HEK293 (cell line): ENCODE data around the gene CLEC2D.

Experiments used
- CTCF ChIA-PET: fragments of 350-600 bp; formaldehyde crosslinking; extraction: SDS; loops from one replicate; lab custom pipeline; 2021; ENCODE audit warnings: antibody characterized with exemption; lab: Yijun Ruan, JAX
- POLR2A ChIA-PET: fragments of 300-600 bp; formaldehyde crosslinking; extraction: SDS; loops from one replicate; lab custom pipeline; 2020; ENCODE audit warnings: antibody characterized with exemption, inconsistent platforms; lab: Yijun Ruan, JAX
- H3K27ac ChIP-seq: fragments of 200-500 bp; sonication (Bioruptor generic); 2 replicates; pipeline ENCODE4 v1.5.1; 2014; ENCODE audit warnings: low read depth, low read length, control low read depth, inconsistent platforms; ENCODE audit errors: extremely low read depth
- H3K36me3 ChIP-seq, 2 experiments: fragments of 200-500 bp in 1 of 2; sonication (Bioruptor generic) in 1 of 2; 1 replicate in 1 of 2; 2 replicates in 1 of 2; pipeline ENCODE4 v1.5.1; 2014 to 2017; ENCODE audit warnings: inconsistent platforms in 2 of 2, low read length in 2 of 2; ENCODE audit not compliant: control insufficient read depth in 2 of 2, insufficient read depth in 1 of 2
- H3K4me1 ChIP-seq: fragments of 200-500 bp; sonication (Bioruptor generic); 2 replicates; pipeline ENCODE4 v1.5.1; 2014; ENCODE audit warnings: mild to moderate bottlenecking, low read length, inconsistent platforms; ENCODE audit not compliant: control insufficient read depth, insufficient read depth
- H3K4me3 ChIP-seq: 2 replicates; pipeline ENCODE4 v1.5.1; 2011; ENCODE audit warnings: low read depth, mild to moderate bottlenecking, control low read depth, low read length, moderate library complexity
- H3K9me3 ChIP-seq: fragments of 200-500 bp; sonication (Bioruptor generic); 2 replicates; pipeline ENCODE4 v1.5.1; 2014; ENCODE audit warnings: low read depth, low read length, inconsistent platforms; ENCODE audit not compliant: control insufficient read depth, insufficient read depth
- BCL11B ChIP-seq: fragments of 450-650 bp; formaldehyde crosslinking; IDR thresholded peaks from 2 replicates; pipeline ENCODE4 v1.5.1; 2016; ENCODE audit warnings: low read depth, missing biosample characterization, missing genetic modification characterization
- KLF16 ChIP-seq: fragments of 450-650 bp; formaldehyde crosslinking; IDR thresholded peaks from 2 replicates; pipeline ENCODE4 v1.5.1; 2017; ENCODE audit warnings: missing biosample characterization, missing genetic modification characterization
- MEIS1 ChIP-seq: sonication (generic); formaldehyde crosslinking; IDR thresholded peaks from 2 replicates; pipeline ENCODE4 v1.8.1; 2022; ENCODE audit warnings: missing genetic modification reagents, mild to moderate bottlenecking, borderline replicate concordance
- MZF1 ChIP-seq: fragments of 450-650 bp; formaldehyde crosslinking; IDR thresholded peaks from 2 replicates; pipeline ENCODE4 v1.5.1; 2017; ENCODE audit warnings: missing biosample characterization, missing genetic modification characterization, borderline replicate concordance
- PRDM1 ChIP-seq: fragments of 450-650 bp; formaldehyde crosslinking; IDR thresholded peaks from 2 replicates; pipeline ENCODE4; 2016; ENCODE audit warnings: missing biosample characterization, missing genetic modification characterization
- ZBTB21 ChIP-seq: fragments of 450-650 bp; formaldehyde crosslinking; IDR thresholded peaks from 2 replicates; pipeline ENCODE4 v1.5.1; 2017; ENCODE audit warnings: missing biosample characterization, missing genetic modification characterization
- ZFP41 ChIP-seq: fragments of 450-650 bp; formaldehyde crosslinking; IDR thresholded peaks from 2 replicates; pipeline ENCODE4 v1.5.1; 2016; ENCODE audit warnings: missing biosample characterization, missing genetic modification characterization, borderline replicate concordance
- ZNF157 ChIP-seq: fragments of 450-650 bp; formaldehyde crosslinking; IDR thresholded peaks from 2 replicates; pipeline ENCODE4 v1.5.1; 2016; ENCODE audit warnings: missing biosample characterization, missing genetic modification characterization
- ZNF184 ChIP-seq: fragments of 450-650 bp; IDR thresholded peaks from 2 replicates; pipeline ENCODE4 v1.5.1; 2018; ENCODE audit warnings: missing biosample characterization, mild to moderate bottlenecking, missing genetic modification characterization
- ZNF292 ChIP-seq: fragments of 450-650 bp; formaldehyde crosslinking; IDR thresholded peaks from 2 replicates; pipeline ENCODE4 v1.5.1; 2016; ENCODE audit warnings: low read depth, missing biosample characterization, missing genetic modification characterization, borderline replicate concordance
- ZNF354C ChIP-seq: fragments of 450-650 bp; formaldehyde crosslinking; IDR thresholded peaks from 2 replicates; pipeline ENCODE4 v1.5.1; 2016; ENCODE audit warnings: missing biosample characterization, missing genetic modification characterization, low read depth, borderline replicate concordance
- ZNF391 ChIP-seq: fragments of 450-650 bp; formaldehyde crosslinking; IDR thresholded peaks from 2 replicates; pipeline ENCODE4 v1.5.1; 2016; ENCODE audit warnings: low read depth, missing biosample characterization, missing genetic modification characterization, borderline replicate concordance
- ZNF423 ChIP-seq: fragments of 450-650 bp; formaldehyde crosslinking; IDR thresholded peaks from 2 replicates; pipeline ENCODE4 v1.5.1; 2016; ENCODE audit warnings: missing biosample characterization, missing genetic modification characterization
- ZNF473 ChIP-seq: fragments of 450-650 bp; formaldehyde crosslinking; IDR thresholded peaks from 2 replicates; pipeline ENCODE4 v1.5.1; 2017; ENCODE audit warnings: missing biosample characterization, missing genetic modification characterization
- ZNF558 ChIP-seq: fragments of 450-650 bp; formaldehyde crosslinking; IDR thresholded peaks from 2 replicates; pipeline ENCODE4 v1.5.1; 2016; ENCODE audit warnings: missing biosample characterization, missing genetic modification characterization
- ZNF621 ChIP-seq: fragments of 450-650 bp; formaldehyde crosslinking; IDR thresholded peaks from 2 replicates; pipeline ENCODE4 v1.5.1; 2017; ENCODE audit warnings: missing biosample characterization, missing genetic modification characterization
- ZNF785 ChIP-seq: fragments of 450-650 bp; formaldehyde crosslinking; IDR thresholded peaks from 2 replicates; pipeline ENCODE4 v1.5.1; 2016; ENCODE audit warnings: missing biosample characterization, missing genetic modification characterization
- TF ChIP-seq, protein P1 (sequence below): fragments of 450-650 bp; formaldehyde crosslinking; IDR thresholded peaks from 2 replicates; pipeline ENCODE4 v1.5.1; 2016; ENCODE audit warnings: missing biosample characterization, missing genetic modification characterization, borderline replicate concordance
- TF ChIP-seq, protein P2 (sequence below): fragments of 450-650 bp; formaldehyde crosslinking; IDR thresholded peaks from 2 replicates; pipeline ENCODE4 v1.5.1; 2017; ENCODE audit warnings: missing biosample characterization, missing genetic modification characterization
- TF ChIP-seq, protein P3 (sequence below): fragments of 450-650 bp; IDR thresholded peaks from 2 replicates; pipeline ENCODE4 v1.5.1; 2018; ENCODE audit warnings: missing biosample characterization, missing genetic modification characterization

Gene CLEC2D

DNA sequence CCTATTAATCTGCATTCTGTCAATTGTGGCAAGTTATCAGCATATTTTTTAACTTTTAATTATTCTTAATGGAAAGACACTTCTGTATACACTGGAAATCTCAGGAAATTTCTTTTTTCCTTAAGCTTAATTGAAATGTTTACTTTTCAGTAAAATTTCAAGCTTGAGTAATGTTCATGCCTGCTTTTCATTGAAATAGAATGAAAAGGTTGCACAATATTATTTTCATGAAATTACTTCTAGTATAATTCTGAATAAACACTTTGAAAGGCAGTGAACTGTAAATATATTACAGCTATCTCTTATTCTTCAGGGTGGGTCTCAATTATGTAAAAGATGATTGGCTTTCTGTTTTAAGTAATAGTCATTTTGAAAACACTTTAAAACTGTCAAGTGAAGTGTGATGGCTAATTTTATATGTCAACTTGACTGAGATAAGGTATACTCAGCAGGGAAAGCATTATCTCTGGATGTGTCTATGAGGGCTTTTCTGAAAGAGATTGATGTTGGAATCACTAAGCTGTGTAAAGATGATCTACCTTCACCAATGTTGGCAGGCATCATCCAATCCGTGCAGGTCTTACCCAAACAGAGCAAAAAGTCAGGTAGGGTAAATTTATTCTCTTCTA lies 29.9 kb downstream of the CLEC2D start (continued):
- TF ChIP-seq, protein P1, sequence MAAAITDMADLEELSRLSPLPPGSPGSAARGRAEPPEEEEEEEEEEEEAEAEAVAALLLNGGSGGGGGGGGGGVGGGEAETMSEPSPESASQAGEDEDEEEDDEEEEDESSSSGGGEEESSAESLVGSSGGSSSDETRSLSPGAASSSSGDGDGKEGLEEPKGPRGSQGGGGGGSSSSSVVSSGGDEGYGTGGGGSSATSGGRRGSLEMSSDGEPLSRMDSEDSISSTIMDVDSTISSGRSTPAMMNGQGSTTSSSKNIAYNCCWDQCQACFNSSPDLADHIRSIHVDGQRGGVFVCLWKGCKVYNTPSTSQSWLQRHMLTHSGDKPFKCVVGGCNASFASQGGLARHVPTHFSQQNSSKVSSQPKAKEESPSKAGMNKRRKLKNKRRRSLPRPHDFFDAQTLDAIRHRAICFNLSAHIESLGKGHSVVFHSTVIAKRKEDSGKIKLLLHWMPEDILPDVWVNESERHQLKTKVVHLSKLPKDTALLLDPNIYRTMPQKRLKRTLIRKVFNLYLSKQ = no peak
- TF ChIP-seq ZBTB21 (tag by site-specific recombination) = no peak

DNA sequence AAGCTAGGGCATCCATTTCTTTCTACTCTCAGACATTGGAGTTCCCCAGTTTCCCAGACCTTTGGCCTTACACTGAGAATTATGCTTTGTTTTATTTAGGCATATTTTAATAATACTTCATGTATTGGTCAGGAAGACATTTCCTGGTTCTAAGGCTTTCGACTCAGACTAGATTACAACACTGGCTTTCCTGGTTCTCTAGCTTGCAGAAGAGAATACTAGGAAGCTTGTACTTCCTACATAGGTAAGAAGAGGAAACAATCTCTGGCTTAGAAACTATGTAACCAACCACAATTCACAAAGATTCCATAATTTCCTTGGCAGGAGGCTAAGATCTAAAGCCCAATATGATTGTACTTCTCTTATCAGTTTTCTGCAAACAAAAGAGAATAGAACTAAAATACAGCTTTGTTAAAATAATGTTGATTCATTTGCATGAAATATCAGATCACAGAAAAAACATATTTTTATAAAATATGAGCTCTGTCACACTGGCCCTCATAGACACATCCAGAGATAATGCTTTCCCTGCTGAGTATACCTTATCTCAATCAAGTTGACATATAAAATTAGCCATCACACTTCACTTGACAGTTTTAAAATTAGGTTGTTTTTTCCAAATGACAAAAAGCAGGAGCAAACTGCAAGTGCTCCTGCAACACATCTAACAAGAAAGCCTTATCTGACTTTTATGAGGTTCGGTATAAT lies 30.5 kb downstream of the CLEC2D start:
- Histone ChIP-seq H3K4me1 (no peaks in the 10 kb centered on the region), H3K36me3 (peaks cover 0 to 3% of the 10 kb centered on the region in 2 experiments; a peak in 1 of 3 replicates), H3K27ac (no peak overlapping the region), H3K9me3 (no peaks in the 10 kb centered on the region), H3K4me3 (no peak overlapping the region)
- ChIA-PET POLR2A (no interaction called here), CTCF (interaction anchor here (0.6 to 1.0 kb wide), 3 partner anchors 8 to 359 kb away, joined by 3 to 5 read pairs (median 4); no protein-coding TSS in a partner anchor)
- TF ChIP-seq ZNF423 (tag by site-specific recombination) (no peak), BCL11B (tag by site-specific recombination) (no peak), ZNF473 (no peak), ZNF785 (no peak), ZNF292 (tag by site-specific recombination) (no peak), ZNF184 (no peak), MZF1 (tag by site-specific recombination) (no peak), ZNF354C (no peak), MEIS1 (CRISPR knock-in tag) (no peak), ZNF157 (no peak), ZNF391 (tag by site-specific recombination) (no peak), ZNF558 (tag by site-specific recombination) (no peak), KLF16 (no peak), ZNF621 (tag by site-specific recombination) (no peak), PRDM1 (tag by site-specific recombination) (no peak), ZFP41 (tag by site-specific recombination) (no peak)
- TF ChIP-seq, protein P2, sequence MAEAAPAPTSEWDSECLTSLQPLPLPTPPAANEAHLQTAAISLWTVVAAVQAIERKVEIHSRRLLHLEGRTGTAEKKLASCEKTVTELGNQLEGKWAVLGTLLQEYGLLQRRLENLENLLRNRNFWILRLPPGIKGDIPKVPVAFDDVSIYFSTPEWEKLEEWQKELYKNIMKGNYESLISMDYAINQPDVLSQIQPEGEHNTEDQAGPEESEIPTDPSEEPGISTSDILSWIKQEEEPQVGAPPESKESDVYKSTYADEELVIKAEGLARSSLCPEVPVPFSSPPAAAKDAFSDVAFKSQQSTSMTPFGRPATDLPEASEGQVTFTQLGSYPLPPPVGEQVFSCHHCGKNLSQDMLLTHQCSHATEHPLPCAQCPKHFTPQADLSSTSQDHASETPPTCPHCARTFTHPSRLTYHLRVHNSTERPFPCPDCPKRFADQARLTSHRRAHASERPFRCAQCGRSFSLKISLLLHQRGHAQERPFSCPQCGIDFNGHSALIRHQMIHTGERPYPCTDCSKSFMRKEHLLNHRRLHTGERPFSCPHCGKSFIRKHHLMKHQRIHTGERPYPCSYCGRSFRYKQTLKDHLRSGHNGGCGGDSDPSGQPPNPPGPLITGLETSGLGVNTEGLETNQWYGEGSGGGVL (tag by site-specific recombination) = no peak
- TF ChIP-seq, protein P3, sequence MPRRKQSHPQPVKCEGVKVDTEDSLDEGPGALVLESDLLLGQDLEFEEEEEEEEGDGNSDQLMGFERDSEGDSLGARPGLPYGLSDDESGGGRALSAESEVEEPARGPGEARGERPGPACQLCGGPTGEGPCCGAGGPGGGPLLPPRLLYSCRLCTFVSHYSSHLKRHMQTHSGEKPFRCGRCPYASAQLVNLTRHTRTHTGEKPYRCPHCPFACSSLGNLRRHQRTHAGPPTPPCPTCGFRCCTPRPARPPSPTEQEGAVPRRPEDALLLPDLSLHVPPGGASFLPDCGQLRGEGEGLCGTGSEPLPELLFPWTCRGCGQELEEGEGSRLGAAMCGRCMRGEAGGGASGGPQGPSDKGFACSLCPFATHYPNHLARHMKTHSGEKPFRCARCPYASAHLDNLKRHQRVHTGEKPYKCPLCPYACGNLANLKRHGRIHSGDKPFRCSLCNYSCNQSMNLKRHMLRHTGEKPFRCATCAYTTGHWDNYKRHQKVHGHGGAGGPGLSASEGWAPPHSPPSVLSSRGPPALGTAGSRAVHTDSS = no peak
